ENCODE measurements around the gene B4GALT2. TPM values are rescaled to one million over a fixed set of nuclear protein-coding genes. Genes with fewer than 3 reads are reported as not detected.

B4GALT2 gene
- total and polyA plus RNA-seq, 10 of the 15 experiments (the other 5 are each of a cell fraction or from before 2014, with no cell fraction given), result 0.98 to 61.0 (median 23.4) TPM

- TF ChIP-seq BCL3 (IDR thresholded peaks at IDR 0.05; ENCODE audit: borderline replicate concordance, insufficient read depth, low read depth, low read length, poor library complexity, severe bottlenecking) (no peak), HCFC1 (IDR thresholded peaks at IDR 0.05; ENCODE audit: low read length) (no peak; the same call in 1 of the 2 replicates), CHD2 (IDR thresholded peaks at IDR 0.05; ENCODE audit: borderline replicate concordance, low read depth, low read length) (peak; percentile 85), SMAD1 (IDR thresholded peaks at IDR 0.05; ENCODE audit: low read depth, partially characterized antibody) (no peak), RBBP5 (conservative IDR thresholded peaks at IDR 0.05) (no peak), ZBTB40 (IDR thresholded peaks at IDR 0.05; ENCODE audit: borderline replicate concordance) (no peak), CREM (IDR thresholded peaks at IDR 0.05; ENCODE audit: low read depth) (peak; percentile 42; the same call in 1 of the 2 replicates), WRNIP1 (IDR thresholded peaks at IDR 0.05; ENCODE audit: borderline replicate concordance, low read depth, low read length) (no peak), SRF (IDR thresholded peaks at IDR 0.05; ENCODE audit: low read depth in 2 of 2, low read length in 2 of 2) (no peak), EZH2 (IDR thresholded peaks at IDR 0.05; ENCODE audit: borderline replicate concordance, control insufficient read depth, low read depth, low read length) (no peak), CEBPB (IDR thresholded peaks at IDR 0.05; ENCODE audit: borderline replicate concordance in 1 of 2, low read depth in 2 of 2, low read length in 2 of 2) (no peak), REST (IDR thresholded peaks at IDR 0.05; ENCODE audit: low read depth, low read length) (no peak), EP300 (IDR thresholded peaks at IDR 0.05; ENCODE audit: borderline replicate concordance in 1 of 2, control insufficient read depth in 1 of 2, low read depth in 2 of 2, low read length in 2 of 2) (0 out of 4 replicates have a peak, but pooled peaks of 1 of the 2 experiments have one; percentile 13), NFXL1 (IDR thresholded peaks at IDR 0.05; ENCODE audit: borderline replicate concordance) (no peak), CHD1 (IDR thresholded peaks at IDR 0.05; ENCODE audit: low read depth, low read length) (0 out of 2 replicates have a peak, but pooled peaks have one; percentile 38), RELA (IDR thresholded peaks at IDR 0.05; ENCODE audit: borderline replicate concordance, partially characterized antibody) (no peak), SMC3 (IDR thresholded peaks at IDR 0.05; ENCODE audit: borderline replicate concordance, low read length) (no peak), YY1 (IDR thresholded peaks at IDR 0.05; ENCODE audit: low read depth, low read length) (no peak), CBX5 (IDR thresholded peaks at IDR 0.05; ENCODE audit: low read depth) (no peak), MTA3 (IDR thresholded peaks at IDR 0.05; ENCODE audit: borderline replicate concordance, low read length) (no peak)
Measured at GRCh38 chr1:44029911-44030604, 51.0 kb downstream of the B4GALT2 start (continued).

Measured in GM12878 (cell line).